C4-2B (cell line): ENCODE data around the gene ADORA2A.

Source experiments
- CTCF ChIP-seq: fragments of 450-650 bp; conservative IDR thresholded peaks from 2 replicates; pipeline ENCODE4 v1.5.1; 2017; ENCODE audit warnings: mild to moderate bottlenecking
- ZFX ChIP-seq: fragments of 450-650 bp; IDR thresholded peaks from 2 replicates; pipeline ENCODE4 v1.6.1; 2017

GRCh38 chr22:24424901-24425775 is 2.3 kb upstream of the ADORA2A start:
- no peak for TF ChIP-seq CTCF
- TF ChIP-seq ZFX = no peak
